ENCODE measurements around the gene CLASP2. TPM values are rescaled to one million over a fixed set of nuclear protein-coding genes. Genes with fewer than 3 reads are reported as not detected.

The CLASP2 gene
- total RNA-seq, 1 donor from 2014 or later: 64.0 TPM

GRCh38 chr3:33636125-33636850 is 81.8 kb downstream of the CLASP2 start:
- Histone ChIP-seq H3K9me3 (no peaks in the 10 kb centered on the region), H3K36me3 (peaks cover 9% of the 10 kb centered on the region), H3K27ac (no peak overlapping the region), H3K27me3 (no peaks in the 10 kb centered on the region), H3K4me3 (no peak overlapping the region), H3K4me1 (no peaks in the 10 kb centered on the region)
- peak; percentile 68 for TF ChIP-seq CTCF (IDR thresholded peaks at IDR 0.05)
- DNase-seq (no peak), ATAC-seq (peak; percentile 52)
- intact Hi-C loops (cut with DNase I): loop anchor here (10.0 kb wide), 1 partner anchor 79 kb away; the partner anchor contains the start of gene CLASP2

- ATAC-seq: no peak
- Histone ChIP-seq H3K4me1 (no peaks in the 10 kb centered on the region), H3K27me3 (no peaks in the 10 kb centered on the region)
Measured at GRCh38 chr3:33634262-33634661, 83.8 kb downstream of the CLASP2 start.

GRCh38 chr3:33629219-33629618 is 88.8 kb downstream of the CLASP2 start:
- no peak overlapping the region for H3K27ac ChIP-seq
- H3K36me3 ChIP-seq: peaks cover 49% of the 10 kb centered on the region
- ATAC-seq: no peak
- H3K4me3 ChIP-seq: no peak overlapping the region
- DNase-seq: no peak
- intact Hi-C loops (cut with DNase I): no loop called here
- H3K27me3 ChIP-seq: no peaks in the 10 kb centered on the region
- H3K9me3 ChIP-seq: no peaks in the 10 kb centered on the region
- TF ChIP-seq CTCF (IDR thresholded peaks at IDR 0.05): no peak
- no peaks in the 10 kb centered on the region for H3K4me1 ChIP-seq

More at GRCh38 chr3:33634262-33634661, 83.8 kb downstream of the CLASP2 start:
- H3K4me3 ChIP-seq: no peak overlapping the region
- H3K36me3 ChIP-seq: peaks cover 26% of the 10 kb centered on the region
- TF ChIP-seq CTCF (IDR thresholded peaks at IDR 0.05): no peak
- intact Hi-C loops (cut with DNase I): loop anchor here (5.0 to 10.0 kb wide), 2 partner anchors 81 to 153 kb away; partner anchors contain the start of gene CLASP2
- H3K9me3 ChIP-seq: no peaks in the 10 kb centered on the region
- no peak for DNase-seq
- no peak overlapping the region for H3K27ac ChIP-seq

- no peak overlapping the region for H3K27ac ChIP-seq
- no peaks in the 10 kb centered on the region for H3K4me1 ChIP-seq
- no peaks in the 10 kb centered on the region for H3K9me3 ChIP-seq
- H3K4me3 ChIP-seq: no peak overlapping the region
- no peak for ATAC-seq
- no peak for DNase-seq
- intact Hi-C loops (cut with DNase I): no loop called here
- TF ChIP-seq CTCF (IDR thresholded peaks at IDR 0.05): no peak
- peaks cover 49% of the 10 kb centered on the region for H3K36me3 ChIP-seq
- no peaks in the 10 kb centered on the region for H3K27me3 ChIP-seq
Measured at GRCh38 chr3:33624756-33625155, 93.3 kb downstream of the CLASP2 start.

GRCh38 chr3:33613041-33613440 is 105.0 kb downstream of the CLASP2 start:
- intact Hi-C loops (cut with DNase I): no loop called here
- peaks cover 22% of the 10 kb centered on the region for H3K36me3 ChIP-seq
- no peaks in the 10 kb centered on the region for H3K27me3 ChIP-seq
- H3K4me1 ChIP-seq: no peaks in the 10 kb centered on the region
- DNase-seq (no peak), ATAC-seq (no peak)
- no peaks in the 10 kb centered on the region for H3K9me3 ChIP-seq
- H3K27ac ChIP-seq: no peak overlapping the region
- H3K4me3 ChIP-seq: no peak overlapping the region
- TF ChIP-seq CTCF (IDR thresholded peaks at IDR 0.05): no peak
